Coronary artery (tissue), 2 donors: ENCODE data around the gene COBLL1.

ENCODE experiments used
- DNase-seq: peaks from one replicate; pipeline ENCODE4 v3.0.0-alpha.2; 2017; ENCODE audit warnings: low spot score
- H3K27ac ChIP-seq, 2 donors: fragments of 200-600 bp; sonication (generic); one replicate each; pipeline ENCODE4 v1.5.1; 2016 to 2019
- H3K4me3 ChIP-seq: fragments of 200-600 bp; sonication (generic); 2 replicates; pipeline ENCODE4 v1.5.1; 2016; ENCODE audit warnings: mild to moderate bottlenecking, moderate library complexity
- CTCF ChIP-seq: fragments of 200-600 bp; sonication (generic); IDR thresholded peaks from one replicate; pipeline ENCODE4 v1.5.1; 2019; ENCODE audit warnings: antibody characterized with exemption

COBLL1 gene

GRCh38 chr2:164690361-164690760 is 151.3 kb downstream of the COBLL1 start:
- no peak for TF ChIP-seq CTCF
- DNase-seq: no peak
- Histone ChIP-seq H3K27ac (no peak overlapping the region), H3K4me3 (no peak overlapping the region)

- DNase-seq: no peak
- Histone ChIP-seq H3K27ac (no peak overlapping the region), H3K4me3 (no peak overlapping the region)
- TF ChIP-seq CTCF: no peak
Measured at GRCh38 chr2:164688896-164689419, 152.7 kb downstream of the COBLL1 start.

GRCh38 chr2:164681009-164681408 is 160.6 kb downstream of the COBLL1 start:
- DNase-seq: no peak
- Histone ChIP-seq H3K4me3 (no peak overlapping the region), H3K27ac (no peak overlapping the region)
- no peak for TF ChIP-seq CTCF

GRCh38 chr2:164678631-164679149 is 162.9 kb downstream of the COBLL1 start:
- Histone ChIP-seq H3K27ac (no peak overlapping the region), H3K4me3 (no peak overlapping the region)
- TF ChIP-seq CTCF: no peak
- DNase-seq: no peak

GRCh38 chr2:164677733-164678132 is 163.9 kb downstream of the COBLL1 start:
- no peak for TF ChIP-seq CTCF
- H3K4me3 ChIP-seq: no peak overlapping the region
- no peak overlapping the region for H3K27ac ChIP-seq
- DNase-seq: no peak

GRCh38 chr2:164677271-164677670 is 164.4 kb downstream of the COBLL1 start:
- no peak for TF ChIP-seq CTCF
- H3K27ac ChIP-seq: no peak overlapping the region
- no peak overlapping the region for H3K4me3 ChIP-seq
- no peak for DNase-seq

GRCh38 chr2:164675687-164676086 is 165.9 kb downstream of the COBLL1 start:
- Histone ChIP-seq H3K4me3 (no peak overlapping the region), H3K27ac (no peak overlapping the region)
- DNase-seq: no peak
- no peak for TF ChIP-seq CTCF
